Medulla oblongata (tissue), 1 donor: ENCODE results near the gene DOC2B.
"Not testable (repeated sequence)": the region's sequence is repeated elsewhere in the genome, so short reads cannot be mapped to it uniquely, and the experiment has no call there.

ENCODE experiments used
- DNase-seq: peaks from one replicate; pipeline ENCODE4 v3.0.0-alpha.2; 2015; ENCODE audit errors: extremely low spot score

The DOC2B gene

GRCh38 chr17:181245-182049 is at the start of gene DOC2B:
Gene DOC2B (minus strand): TSS chr17:181650. CDS start chr17:181479, 171 bp downstream.
- DNase-seq = no peak

GRCh38 chr17:230395-230770 is 48.9 kb upstream of the DOC2B start:
- no peak for DNase-seq

- DNase-seq = no peak
Observed at GRCh38 chr17:229709-230394, 48.4 kb upstream of the DOC2B start.

- no peak for DNase-seq
Observed at GRCh38 chr17:228951-229708, 47.7 kb upstream of the DOC2B start.

GRCh38 chr17:227946-228615 is 46.6 kb upstream of the DOC2B start:
- DNase-seq = no peak

GRCh38 chr17:227078-227945 is 45.9 kb upstream of the DOC2B start:
- peak; percentile 31 for DNase-seq

GRCh38 chr17:226108-227077 is 44.9 kb upstream of the DOC2B start:
- DNase-seq = no peak

- DNase-seq = no peak
Observed at GRCh38 chr17:225551-225950, 44.1 kb upstream of the DOC2B start.

- DNase-seq = not testable (repeated sequence)
Observed at GRCh38 chr17:224576-224975, 43.1 kb upstream of the DOC2B start.

- no peak for DNase-seq
Observed at GRCh38 chr17:223723-224471, 42.4 kb upstream of the DOC2B start.

- peak; percentile 60 for DNase-seq
Observed at GRCh38 chr17:222172-222571, 40.7 kb upstream of the DOC2B start.

GRCh38 chr17:219696-220095 is 38.2 kb upstream of the DOC2B start:
- no peak for DNase-seq

GRCh38 chr17:218432-219110 is 37.1 kb upstream of the DOC2B start:
- DNase-seq = peak; percentile 30

GRCh38 chr17:216625-217024 is 35.2 kb upstream of the DOC2B start:
- no peak for DNase-seq

GRCh38 chr17:215563-216478 is 34.4 kb upstream of the DOC2B start:
- peak; percentile 17 for DNase-seq

- no peak for DNase-seq
Observed at GRCh38 chr17:214881-215331, 33.5 kb upstream of the DOC2B start.
